ENCODE data around the gene PTGIR. TPM values are rescaled to one million over a fixed set of nuclear protein-coding genes. Genes with fewer than 3 reads are reported as not detected.

PTGIR gene
- total and polyA plus RNA-seq, 10 of the 15 experiments (the other 5 are each of a cell fraction or from before 2014, with no cell fraction given): 0.34 to 29.1 (median 9.9) TPM

- TF ChIP-seq RBBP5 (conservative IDR thresholded peaks at IDR 0.05) (no peak), STAT3 (IDR thresholded peaks at IDR 0.05; ENCODE audit: low read depth, low read length) (no peak), ZNF24 (IDR thresholded peaks at IDR 0.05) (no peak), BCL3 (IDR thresholded peaks at IDR 0.05; ENCODE audit: borderline replicate concordance, insufficient read depth, low read depth, low read length, poor library complexity, severe bottlenecking) (peak; percentile 97), ATF2 (IDR thresholded peaks at IDR 0.05; ENCODE audit: low read length) (no peak), CBX3 (IDR thresholded peaks at IDR 0.05; ENCODE audit: borderline replicate concordance, low read depth) (no peak), ZNF622 (IDR thresholded peaks at IDR 0.05) (no peak), DPF2 (IDR thresholded peaks at IDR 0.05) (no peak), ZZZ3 (IDR thresholded peaks at IDR 0.05; ENCODE audit: control insufficient read depth, insufficient read length, low read depth) (no peak)
- TF ChIP-seq, protein P1, sequence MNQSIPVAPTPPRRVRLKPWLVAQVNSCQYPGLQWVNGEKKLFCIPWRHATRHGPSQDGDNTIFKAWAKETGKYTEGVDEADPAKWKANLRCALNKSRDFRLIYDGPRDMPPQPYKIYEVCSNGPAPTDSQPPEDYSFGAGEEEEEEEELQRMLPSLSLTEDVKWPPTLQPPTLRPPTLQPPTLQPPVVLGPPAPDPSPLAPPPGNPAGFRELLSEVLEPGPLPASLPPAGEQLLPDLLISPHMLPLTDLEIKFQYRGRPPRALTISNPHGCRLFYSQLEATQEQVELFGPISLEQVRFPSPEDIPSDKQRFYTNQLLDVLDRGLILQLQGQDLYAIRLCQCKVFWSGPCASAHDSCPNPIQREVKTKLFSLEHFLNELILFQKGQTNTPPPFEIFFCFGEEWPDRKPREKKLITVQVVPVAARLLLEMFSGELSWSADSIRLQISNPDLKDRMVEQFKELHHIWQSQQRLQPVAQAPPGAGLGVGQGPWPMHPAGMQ (IDR thresholded peaks at IDR 0.05; ENCODE audit: borderline replicate concordance): no peak
- TF ChIP-seq, protein P2, sequence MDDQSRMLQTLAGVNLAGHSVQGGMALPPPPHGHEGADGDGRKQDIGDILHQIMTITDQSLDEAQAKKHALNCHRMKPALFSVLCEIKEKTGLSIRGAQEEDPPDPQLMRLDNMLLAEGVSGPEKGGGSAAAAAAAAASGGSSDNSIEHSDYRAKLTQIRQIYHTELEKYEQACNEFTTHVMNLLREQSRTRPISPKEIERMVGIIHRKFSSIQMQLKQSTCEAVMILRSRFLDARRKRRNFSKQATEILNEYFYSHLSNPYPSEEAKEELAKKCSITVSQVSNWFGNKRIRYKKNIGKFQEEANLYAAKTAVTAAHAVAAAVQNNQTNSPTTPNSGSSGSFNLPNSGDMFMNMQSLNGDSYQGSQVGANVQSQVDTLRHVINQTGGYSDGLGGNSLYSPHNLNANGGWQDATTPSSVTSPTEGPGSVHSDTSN (IDR thresholded peaks at IDR 0.05; ENCODE audit: insufficient replicate concordance, low read depth, low read length): peak; percentile 37
- in situ Hi-C loops (cut with MboI) (no loop called here), intact Hi-C loops (cut with micrococcal nuclease; ENCODE audit: unreplicated experiment) (no loop called here)
- Histone ChIP-seq H3K9me3 (replicated peaks; ENCODE audit: control insufficient read depth, insufficient read depth, low read length) (no peaks in the 10 kb centered on the region; the same call in 2 of the 3 replicates), H4K20me1 (ENCODE audit: control insufficient read depth, insufficient read depth) (no peaks in the 10 kb centered on the region), H3K9ac (ENCODE audit: control insufficient read depth, insufficient read depth, low read length) (no peak overlapping the region), H3K27ac (ENCODE audit: control insufficient read depth, insufficient read depth) (no peak overlapping the region), H3K4me3 (no peak overlapping the region), H3K27me3 (replicated peaks in 1 of 2; ENCODE audit: control insufficient read depth in 2 of 2, insufficient read depth in 2 of 2, low read length in 1 of 2) (peaks cover 0 to 3% of the 10 kb centered on the region in 2 experiments; a peak in 1 of 4 replicates), H3K36me3 (ENCODE audit: control insufficient read depth in 2 of 2, insufficient read depth in 2 of 2, low read length in 1 of 2) (no peaks in the 10 kb centered on the region), H2AFZ (ENCODE audit: control insufficient read depth, low read depth, low read length) (no peak overlapping the region), H3K79me2 (ENCODE audit: control insufficient read depth, insufficient read depth, low read length) (no peaks in the 10 kb centered on the region), H3K4me1 (ENCODE audit: control insufficient read depth, insufficient read depth, low read length) (peaks cover 25% of the 10 kb centered on the region), H3K4me2 (ENCODE audit: control insufficient read depth, insufficient read depth) (no peak overlapping the region)
- ChIA-PET CTCF (interaction anchor here (0.8 to 1.7 kb wide), 5 partner anchors 9 to 116 kb away, joined by 3 to 12 read pairs (median 7); no protein-coding TSS in a partner anchor), RAD21 (ENCODE audit: unreplicated experiment) (interaction anchor here (0.6 to 1.9 kb wide), 5 partner anchors 13 to 92 kb away, joined by 3 to 18 read pairs (median 7); partner anchors contain the start of gene DACT3), SMC1A (ENCODE audit: uncharacterized antibody, unreplicated experiment) (interaction anchor here (1.1 to 2.0 kb wide), 5 partner anchors 12 to 105 kb away, joined by 3 to 17 read pairs (median 5); partner anchors contain the start of genes DACT3 and PTGIR), POLR2A (interaction anchor here (0.5 to 0.9 kb wide), 4 partner anchors 14 to 111 kb away, joined by 3 to 5 read pairs (median 4); no protein-coding TSS in a partner anchor)
- no peak for FAIRE-seq
- 81% methylated on average over 14 of the region's 14 CpGs for WGBS (ENCODE audit: insufficient coverage, insufficient replicate concordance, low lambda C conversion rate, missing lambda C conversion rate)
- no TSS peak for BruUV-seq (replicated peaks)
- ATAC-seq: no peak
- DNase-seq (ENCODE audit: low read depth, low spot score): no peak
Observed at GRCh38 chr19:46637224-46637623, 12.3 kb upstream of the PTGIR start.

All from GM12878 (cell line).